Keratinocyte (primary cell): ENCODE data around the gene PEMT.

Experiments
- CTCF ChIP-seq, 3 experiments: IDR thresholded peaks in 1 of 3; conservative IDR thresholded peaks in 1 of 3; optimal IDR thresholded peaks in 1 of 3; 2 replicates in 2 of 3; 3 replicates in 1 of 3; pipeline versions ENCODE3 to v1.5.1; 2011; ENCODE audit warnings: low read length in 3 of 3, mild to moderate bottlenecking in 3 of 3, moderate library complexity in 2 of 3, control low read depth in 1 of 3, inconsistent platforms in 1 of 3; ENCODE audit not compliant: insufficient read depth in 2 of 3; ENCODE audit errors: extremely low read depth in 1 of 3
- EZH2 ChIP-seq: IDR thresholded peaks from one replicate; pipeline ENCODE4 v1.6.1; 2012; ENCODE audit warnings: inconsistent platforms, mild to moderate bottlenecking, low read length, moderate library complexity

GRCh38 chr17:17507465-17508011 is 84.0 kb downstream of the PEMT start:
- TF ChIP-seq CTCF (optimal IDR thresholded peaks at IDR 0.05 in 1 of 3, IDR thresholded peaks at IDR 0.05 in 1 of 3, conservative IDR thresholded peaks at IDR 0.05 in 1 of 3; ENCODE audit: extremely low read depth in 1 of 3, insufficient read depth in 2 of 3, low read length in 3 of 3), result no peak
- no peak for TF ChIP-seq EZH2
